ENCODE data around the gene AZU1.
"Not testable (repeated sequence)": the region's sequence is repeated elsewhere in the genome, so short reads cannot be mapped to it uniquely, and the experiment has no call there.

AZU1 gene

DNA sequence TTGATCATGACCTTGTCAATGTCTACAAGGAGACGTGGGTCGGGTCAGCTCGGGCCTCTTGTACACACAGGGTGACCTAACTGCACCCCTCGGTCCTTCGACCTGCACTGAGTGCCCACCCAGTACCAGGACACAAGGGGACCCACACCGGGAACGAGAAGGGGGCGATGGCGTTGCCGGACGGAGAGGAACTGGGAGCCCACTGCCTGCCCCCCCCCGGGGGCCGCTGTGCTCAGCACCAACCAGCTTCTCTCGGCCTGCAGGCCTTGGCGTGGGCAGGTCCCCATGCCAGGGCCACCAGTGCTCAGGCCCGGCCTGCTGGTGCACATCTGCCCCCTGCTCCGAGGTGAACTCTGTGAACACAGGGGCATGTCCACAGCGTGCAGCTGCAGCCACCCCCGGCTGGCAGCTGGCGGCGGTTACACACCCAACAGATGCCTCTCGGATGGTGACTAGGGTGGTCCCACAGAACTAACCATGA is 46.0 kb downstream of the AZU1 start:
- no peak for DNase-seq (ENCODE audit: low read depth in 2 of 2)

DNA sequence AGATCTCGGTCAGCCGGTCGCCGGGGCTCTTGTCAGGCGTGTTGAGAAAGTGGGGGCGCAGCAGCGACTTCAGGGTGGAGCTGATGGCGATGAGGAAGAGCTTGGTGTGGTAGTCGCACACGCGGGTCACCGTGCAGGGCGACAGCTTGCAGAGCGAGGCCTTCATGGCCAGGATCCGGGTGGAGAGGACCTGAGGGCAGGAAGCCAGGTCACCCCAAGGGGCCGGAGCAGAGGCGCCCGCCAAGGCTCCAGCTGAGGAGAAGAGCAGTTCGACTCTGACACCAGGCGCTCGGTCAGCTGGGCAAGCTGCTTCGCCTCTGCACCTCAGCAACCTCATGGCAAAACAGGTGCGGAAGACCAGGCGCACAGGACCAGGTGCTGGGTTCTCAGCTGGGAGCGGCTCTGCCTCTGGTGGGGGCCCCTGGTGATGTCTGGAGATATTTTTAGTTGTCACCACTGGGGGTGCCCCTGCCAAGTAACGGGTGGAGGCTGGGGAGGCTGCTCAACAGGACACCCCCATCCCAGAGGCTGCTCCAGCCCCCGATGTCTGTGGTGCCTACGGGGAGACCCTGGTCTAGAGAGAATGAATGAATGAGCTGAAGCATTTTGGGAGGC is 47.7 kb downstream of the AZU1 start:
- DNase-seq (ENCODE audit: low read depth in 2 of 2) = no peak

DNA sequence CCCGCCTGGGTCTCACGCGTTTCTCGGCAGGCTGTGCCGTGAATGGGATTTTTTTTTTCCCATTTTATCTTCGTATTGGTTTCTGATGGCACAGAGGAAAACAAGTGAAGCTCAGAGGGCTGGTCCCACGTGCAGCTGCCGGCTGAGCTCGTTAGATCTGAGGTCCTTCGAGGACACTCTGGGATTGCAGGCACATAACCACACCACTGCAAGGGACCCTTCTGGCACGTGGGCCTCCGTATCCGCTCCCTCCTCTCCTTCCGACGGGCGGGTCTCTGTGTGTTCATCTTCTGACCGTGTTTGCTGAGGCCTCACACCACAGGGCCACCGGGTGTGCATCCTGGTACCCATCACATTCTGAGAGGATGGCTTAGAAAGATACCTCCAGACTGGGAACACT is 48.5 kb downstream of the AZU1 start:
- DNase-seq (ENCODE audit: low read depth in 2 of 2) = no peak

DNA sequence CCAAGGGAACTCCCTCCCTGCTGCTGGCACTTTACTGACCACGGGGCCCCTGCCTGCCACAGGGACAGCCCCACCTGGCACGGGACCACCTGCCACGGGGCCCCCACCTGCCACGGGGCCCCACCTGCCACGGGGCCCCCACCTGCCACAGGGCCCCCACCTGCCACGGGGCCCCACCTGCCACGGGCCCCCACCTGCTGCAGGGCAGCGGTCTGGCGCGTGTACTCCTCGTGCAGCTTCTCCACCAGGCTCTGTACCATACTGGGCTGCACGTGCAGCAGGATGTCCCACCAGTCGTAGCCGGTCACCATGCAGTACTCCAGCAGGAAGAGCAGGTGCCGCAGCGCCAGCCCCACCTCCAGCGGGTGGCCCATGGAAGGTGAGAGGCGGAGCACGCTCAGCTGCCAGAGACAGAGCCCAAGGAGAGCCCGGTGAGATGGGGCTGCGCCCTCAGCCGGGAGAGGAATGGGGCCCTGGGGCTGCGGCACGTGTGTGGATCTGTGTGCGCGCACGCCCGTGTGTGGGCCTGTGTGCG is 49.2 kb downstream of the AZU1 start:
- DNase-seq (ENCODE audit: low read depth in 2 of 2) = no peak

DNA sequence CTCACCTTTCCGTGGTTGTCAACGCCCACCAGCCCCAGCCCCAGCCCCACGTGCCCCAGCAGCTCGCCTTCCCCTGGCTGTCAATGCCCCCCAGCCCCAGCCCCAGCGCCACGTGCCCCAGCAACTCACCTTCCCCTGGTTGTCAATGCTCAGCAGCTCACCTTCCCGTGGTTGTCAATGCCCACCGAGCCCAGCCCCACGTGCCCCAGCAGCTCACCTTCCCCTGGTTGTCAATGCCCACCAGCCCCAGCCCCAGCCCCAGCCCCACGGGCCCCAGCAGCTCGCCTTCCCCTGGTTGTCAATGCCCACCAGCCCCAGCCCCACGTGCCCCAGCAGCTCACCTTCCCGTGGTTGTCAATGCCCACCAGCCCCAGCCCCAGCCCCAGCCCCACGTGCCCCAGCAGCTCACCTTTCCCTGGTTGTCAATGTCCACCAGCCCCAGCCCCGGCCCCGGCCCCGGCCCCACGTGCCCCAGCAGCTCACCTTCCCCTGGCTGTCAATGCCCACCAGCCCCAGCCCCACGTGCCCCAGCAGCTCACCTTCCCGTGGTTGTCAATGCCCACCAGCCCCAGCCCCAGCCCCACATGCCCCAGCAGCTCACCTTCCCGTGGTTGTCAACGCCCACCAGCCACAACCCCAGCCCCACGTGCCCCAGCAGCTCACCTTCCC is 50.5 kb downstream of the AZU1 start:
- DNase-seq (ENCODE audit: low read depth in 2 of 2) = not testable (repeated sequence)

DNA sequence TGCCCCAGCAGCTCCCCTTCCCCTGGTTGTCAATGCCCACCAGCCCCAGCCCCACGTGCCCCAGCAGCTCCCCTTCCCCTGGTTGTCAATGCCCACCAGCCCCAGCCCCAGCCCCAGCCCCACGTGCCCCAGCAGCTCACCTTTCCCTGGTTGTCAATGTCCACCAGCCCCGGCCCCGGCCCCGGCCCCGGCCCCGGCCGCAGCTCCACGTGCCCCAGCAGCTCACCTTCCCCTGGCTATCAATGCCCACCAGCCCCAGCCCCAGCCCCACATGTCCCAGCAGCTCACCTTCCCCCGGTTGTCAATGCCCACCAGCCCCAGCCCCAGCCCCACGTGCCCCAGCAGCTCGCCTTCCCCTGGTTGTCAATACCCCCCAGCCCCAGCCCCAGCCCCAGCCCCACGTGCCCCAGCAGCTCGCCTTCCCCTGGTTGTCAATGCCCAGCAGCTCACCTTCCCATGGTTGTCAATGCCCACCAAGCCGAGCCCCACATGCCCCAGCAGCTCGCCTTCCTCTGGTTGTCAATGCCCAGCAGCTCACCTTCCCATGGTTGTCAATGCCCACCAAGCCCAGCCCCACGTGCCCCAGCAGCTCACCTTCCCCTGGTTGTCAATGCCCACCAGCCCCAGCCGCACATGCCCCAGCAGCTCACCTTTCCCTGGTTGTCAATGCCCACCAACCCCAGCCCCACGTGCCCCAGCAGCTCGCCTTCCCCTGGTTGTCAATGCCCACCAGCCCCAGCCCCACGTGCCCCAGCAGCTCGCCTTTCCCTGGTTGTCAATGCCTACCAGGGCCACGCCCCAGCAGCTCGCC is 51.3 kb downstream of the AZU1 start:
- DNase-seq (ENCODE audit: low read depth in 2 of 2) = not testable (repeated sequence)

DNA sequence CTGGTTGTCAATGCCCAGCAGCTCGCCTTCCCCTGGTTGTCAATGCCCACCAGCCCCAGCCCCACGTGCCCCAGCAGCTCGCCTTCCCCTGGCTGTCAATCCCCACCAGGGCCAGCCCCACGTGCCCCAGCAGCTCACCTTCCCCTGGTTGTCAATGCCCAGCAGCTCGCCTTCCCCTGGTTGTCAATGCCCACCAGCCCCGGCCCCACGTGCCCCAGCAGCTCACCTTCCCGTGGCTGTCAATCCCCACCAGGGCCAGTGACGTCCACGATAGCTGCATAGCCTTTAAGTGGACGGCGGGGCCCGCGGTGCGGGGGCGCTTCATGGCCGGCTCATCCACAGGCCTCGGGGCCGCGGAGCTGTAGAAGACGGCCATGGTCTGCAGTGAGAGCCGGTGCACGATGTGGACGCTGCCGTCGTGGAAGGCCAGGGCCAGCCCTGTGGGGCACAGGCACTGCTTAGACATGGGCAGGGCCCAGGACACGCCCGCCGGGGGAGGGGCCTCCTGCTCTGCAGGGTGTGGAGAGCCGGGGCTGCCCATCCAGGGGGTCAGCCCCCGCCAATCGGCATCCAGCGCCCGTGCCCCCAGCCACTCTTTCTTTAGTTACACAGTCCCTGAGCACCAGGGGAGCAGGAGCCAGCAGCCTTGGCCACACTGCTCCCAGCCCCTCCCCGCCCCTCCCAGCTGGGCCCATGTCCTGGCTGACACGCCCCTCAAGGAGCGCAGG is 52.2 kb downstream of the AZU1 start:
- DNase-seq (ENCODE audit: low read depth in 2 of 2) = no peak
